Erythroblast (primary cell): Measurements from ENCODE around the gene FOXE3.

Experiments
- GATA1 ChIP-seq: IDR thresholded peaks from 2 replicates; pipeline ENCODE4 v1.6.1; 2011; ENCODE audit warnings: low read depth, mild to moderate bottlenecking, control low read depth, low read length, moderate library complexity
- POLR2A ChIP-seq: IDR thresholded peaks from 2 replicates; pipeline ENCODE4 v1.6.1; 2011; ENCODE audit warnings: mild to moderate bottlenecking, low read length

DNA sequence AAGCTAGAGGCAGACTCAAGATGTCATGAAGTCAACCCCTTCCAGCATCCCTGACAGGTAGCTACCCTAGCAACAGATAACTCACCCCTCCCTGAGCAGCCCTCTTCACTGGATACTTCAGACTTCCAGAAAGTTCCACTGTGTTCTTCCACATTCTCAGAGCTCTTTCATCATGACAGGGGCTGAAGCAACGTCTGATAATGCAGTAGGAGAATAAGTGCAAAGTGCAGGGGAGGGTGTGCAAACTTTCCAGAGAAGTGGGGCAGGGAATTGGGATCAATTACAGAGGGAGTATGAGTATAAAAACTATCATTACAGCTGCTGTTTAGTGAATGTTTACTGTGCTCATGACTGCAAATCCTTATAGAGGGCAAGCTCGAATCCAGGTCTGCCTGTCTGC lies 26.4 kb upstream of the FOXE3 start:
- TF ChIP-seq POLR2A (no peak), GATA1 (no peak)
